Activated B cell treated with CpG ODN at 0.5 μM for 24 hours (primary cell): ENCODE results near the gene ZBTB25. TPM values are rescaled to one million over a fixed set of nuclear protein-coding genes. Genes with fewer than 3 reads are reported as not detected.

Source experiments
- ATAC-seq: fragments of 200-7000 bp; cut with Tn5 transposase; one replicate; pipeline ENCODE4 v1.10.0; 2021; ENCODE audit warnings: low read depth, mild to moderate bottlenecking, moderate library complexity
- CTCF ChIA-PET: fragments of 350-600 bp; sonication (Branson Sonifier 250); formaldehyde crosslinking; loops from one replicate; lab custom pipeline; 2021; ENCODE audit warnings: antibody characterized with exemption; lab: Charles Lee
- POLR2A ChIA-PET: fragments of 350-600 bp; sonication (Branson Sonifier 250); formaldehyde crosslinking; loops from one replicate; lab custom pipeline; 2021; ENCODE audit warnings: antibody characterized with exemption; lab: Charles Lee
- DNase-seq: peaks from one replicate; pipeline ENCODE4 v3.0.0; 2022
- H3K27ac Mint-ChIP-seq: one replicate; pipeline ENCODE4 v1.8.0; 2020; ENCODE audit warnings: mixed read lengths
- H3K27me3 Mint-ChIP-seq: one replicate; pipeline ENCODE4 v1.8.0; 2021; ENCODE audit warnings: mixed read lengths
- H3K36me3 Mint-ChIP-seq: one replicate; pipeline ENCODE4 v1.8.0; 2021; ENCODE audit warnings: low read depth, mixed read lengths
- H3K4me1 Mint-ChIP-seq: one replicate; pipeline ENCODE4 v1.8.0; 2021; ENCODE audit warnings: mixed read lengths
- H3K4me3 Mint-ChIP-seq: one replicate; pipeline ENCODE4 v1.8.0; 2020; ENCODE audit warnings: mild to moderate bottlenecking, mixed read lengths
- H3K9me3 Mint-ChIP-seq: one replicate; pipeline ENCODE4 v1.8.0; 2020; ENCODE audit warnings: mixed read lengths
- intact Hi-C: fragments of 100-400 bp; cut with micrococcal nuclease; formaldehyde crosslinking; loops from one replicate; pipeline ENCODE4 v1.15.1; 2024
- total RNA-seq: library from RNA; stranded (reverse); gene quantifications from 2 replicates; pipeline ENCODE4 v1.2.3, GENCODE V29; 2022
- TF ChIP-seq, protein P1 (sequence below): fragments of 200-600 bp; IDR thresholded peaks from one replicate; pipeline ENCODE4 v1.8.0; 2022; ENCODE audit warnings: antibody characterized with exemption, mild to moderate bottlenecking

ZBTB25 gene
- total RNA-seq, 1 donor from 2014 or later, result 29.1 TPM

DNA sequence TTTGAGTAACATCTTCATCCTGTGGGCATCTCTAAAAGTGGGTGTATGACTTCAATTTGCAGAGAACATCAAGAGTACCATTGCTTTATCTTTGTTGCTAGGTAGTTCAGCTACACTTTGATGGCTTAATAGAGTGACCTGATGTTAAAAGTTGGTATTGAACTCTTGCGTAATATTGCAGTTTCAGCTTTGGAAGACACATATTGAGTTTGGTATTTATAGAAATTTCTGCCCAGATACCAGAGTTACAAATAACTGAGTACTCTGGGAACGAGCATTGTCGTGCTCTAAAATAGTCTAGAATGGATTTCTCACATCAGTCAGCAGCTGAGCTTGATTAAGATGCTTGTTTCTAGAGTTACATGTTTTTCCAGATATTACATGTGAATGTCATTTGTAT lies 63.1 kb downstream of the ZBTB25 start:
- peaks cover 75% of the 10 kb centered on the region for H3K36me3 Mint-ChIP-seq
- no peak for DNase-seq
- TF ChIP-seq, protein P1, sequence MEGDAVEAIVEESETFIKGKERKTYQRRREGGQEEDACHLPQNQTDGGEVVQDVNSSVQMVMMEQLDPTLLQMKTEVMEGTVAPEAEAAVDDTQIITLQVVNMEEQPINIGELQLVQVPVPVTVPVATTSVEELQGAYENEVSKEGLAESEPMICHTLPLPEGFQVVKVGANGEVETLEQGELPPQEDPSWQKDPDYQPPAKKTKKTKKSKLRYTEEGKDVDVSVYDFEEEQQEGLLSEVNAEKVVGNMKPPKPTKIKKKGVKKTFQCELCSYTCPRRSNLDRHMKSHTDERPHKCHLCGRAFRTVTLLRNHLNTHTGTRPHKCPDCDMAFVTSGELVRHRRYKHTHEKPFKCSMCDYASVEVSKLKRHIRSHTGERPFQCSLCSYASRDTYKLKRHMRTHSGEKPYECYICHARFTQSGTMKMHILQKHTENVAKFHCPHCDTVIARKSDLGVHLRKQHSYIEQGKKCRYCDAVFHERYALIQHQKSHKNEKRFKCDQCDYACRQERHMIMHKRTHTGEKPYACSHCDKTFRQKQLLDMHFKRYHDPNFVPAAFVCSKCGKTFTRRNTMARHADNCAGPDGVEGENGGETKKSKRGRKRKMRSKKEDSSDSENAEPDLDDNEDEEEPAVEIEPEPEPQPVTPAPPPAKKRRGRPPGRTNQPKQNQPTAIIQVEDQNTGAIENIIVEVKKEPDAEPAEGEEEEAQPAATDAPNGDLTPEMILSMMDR, result no peak
- no peaks in the 10 kb centered on the region for H3K9me3 Mint-ChIP-seq
- no peak overlapping the region for H3K27ac Mint-ChIP-seq
- ChIA-PET CTCF (no interaction called here), POLR2A (interaction anchor here (0.7 kb wide), 1 partner anchor 98 kb away, joined by 4 read pairs; no protein-coding TSS in a partner anchor)
- no peak for ATAC-seq
- no peaks in the 10 kb centered on the region for H3K27me3 Mint-ChIP-seq
- peaks cover 23% of the 10 kb centered on the region for H3K4me1 Mint-ChIP-seq
- intact Hi-C loops, result no loop called here
- H3K4me3 Mint-ChIP-seq, result no peak overlapping the region

DNA sequence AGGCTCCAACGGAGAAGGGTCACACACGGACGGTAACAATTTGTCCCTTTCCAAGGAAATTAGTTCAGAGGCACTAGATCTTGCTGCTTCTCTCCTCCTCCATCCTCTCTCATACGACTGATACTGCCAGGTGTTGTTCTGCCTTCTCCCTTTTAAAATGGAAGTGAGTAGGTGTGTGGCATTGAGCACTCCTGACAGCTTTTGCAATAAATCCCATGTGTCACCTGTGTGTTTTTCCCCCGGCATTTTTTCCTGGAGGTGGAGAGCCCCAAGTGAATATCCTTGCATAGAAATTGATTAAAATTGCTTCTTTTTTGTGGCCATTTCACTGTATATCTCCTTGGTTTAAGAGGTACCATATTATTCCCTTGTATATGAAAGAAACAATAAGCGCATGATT lies 64.5 kb downstream of the ZBTB25 start:
- TF ChIP-seq, protein P1, result no peak
- peaks cover 76% of the 10 kb centered on the region for H3K36me3 Mint-ChIP-seq
- ChIA-PET CTCF (interaction anchor here (1.2 kb wide), 1 partner anchor 9 kb away, joined by 3 read pairs; no protein-coding TSS in a partner anchor), POLR2A (interaction anchor here (0.6 kb wide), 1 partner anchor 91 kb away, joined by 5 read pairs; no protein-coding TSS in a partner anchor)
- no peak for ATAC-seq
- no peak overlapping the region for H3K4me3 Mint-ChIP-seq
- intact Hi-C loops, result no loop called here
- peaks cover 9% of the 10 kb centered on the region for H3K4me1 Mint-ChIP-seq
- H3K27ac Mint-ChIP-seq, result no peak overlapping the region
- no peak for DNase-seq
- no peaks in the 10 kb centered on the region for H3K27me3 Mint-ChIP-seq
- H3K9me3 Mint-ChIP-seq, result no peaks in the 10 kb centered on the region

DNA sequence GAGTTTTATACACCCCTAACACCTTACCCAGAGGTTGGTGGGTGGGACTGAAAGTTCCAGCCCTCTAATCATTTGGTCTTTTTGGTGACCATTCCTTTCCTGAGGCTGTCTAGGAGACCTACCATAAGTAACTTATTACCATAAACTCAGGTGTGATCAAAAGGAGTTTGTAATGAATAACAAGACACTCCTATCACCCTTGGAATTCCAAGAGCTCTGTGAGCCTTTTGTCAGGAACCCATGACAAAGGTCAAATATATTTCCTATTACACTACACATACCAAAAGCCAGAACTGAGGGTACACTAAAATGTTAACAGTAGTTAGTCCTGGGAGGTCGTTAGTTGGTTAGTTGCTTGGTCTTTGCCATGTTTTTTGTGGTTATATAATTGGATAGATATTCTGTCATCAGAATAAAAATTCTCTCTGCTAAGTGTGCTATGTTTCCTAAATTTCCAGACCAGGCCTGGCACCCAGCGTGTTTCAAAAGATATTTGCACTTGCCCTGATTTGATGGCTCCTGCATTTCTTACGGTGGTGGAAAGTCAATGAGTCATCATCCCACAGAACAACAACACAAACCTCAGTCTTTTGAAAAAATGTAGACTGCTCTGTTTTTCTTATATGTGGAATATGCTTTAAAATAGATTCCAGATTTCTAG lies 65.3 kb downstream of the ZBTB25 start:
- TF ChIP-seq, protein P1, result no peak
- Mint-ChIP-seq H3K9me3 (no peaks in the 10 kb centered on the region), H3K27ac (no peak overlapping the region), H3K4me1 (peaks cover 2% of the 10 kb centered on the region), H3K4me3 (no peak overlapping the region), H3K27me3 (no peaks in the 10 kb centered on the region), H3K36me3 (peaks cover 74% of the 10 kb centered on the region)
- DNase-seq (no peak), ATAC-seq (no peak)
- ChIA-PET POLR2A (no interaction called here), CTCF (no interaction called here)
- intact Hi-C loops, result no loop called here

DNA sequence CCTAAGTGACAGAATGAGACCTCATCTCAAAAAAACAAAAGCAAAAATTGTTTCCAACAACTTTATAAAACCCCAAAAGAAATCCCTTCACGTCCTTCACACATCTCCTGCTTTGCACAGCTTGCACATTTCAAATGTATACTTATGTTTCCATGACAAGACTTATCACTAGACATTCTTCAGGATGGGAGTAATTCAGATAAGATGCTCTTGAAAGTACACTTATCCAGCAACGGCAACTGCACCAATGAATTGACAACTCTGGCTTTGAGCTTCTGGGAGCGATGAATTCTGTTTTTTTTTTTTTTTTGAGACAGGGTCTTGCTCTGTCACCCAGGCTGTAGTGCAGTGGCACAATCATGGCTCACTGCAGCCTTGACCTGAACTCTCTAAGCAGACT lies 69.1 kb downstream of the ZBTB25 start:
- CTCF ChIA-PET, result interaction anchor here (10.8 kb wide), 1 partner anchor 43 kb away, joined by 148 read pairs; no protein-coding TSS in a partner anchor
- intact Hi-C loops, result no loop called here
- H3K27me3 Mint-ChIP-seq, result no peaks in the 10 kb centered on the region
- H3K4me3 Mint-ChIP-seq, result no peak overlapping the region
- no peaks in the 10 kb centered on the region for H3K4me1 Mint-ChIP-seq
- DNase-seq (no peak), ATAC-seq (no peak)
- H3K9me3 Mint-ChIP-seq, result no peaks in the 10 kb centered on the region
- no peak overlapping the region for H3K27ac Mint-ChIP-seq
- peaks cover 78% of the 10 kb centered on the region for H3K36me3 Mint-ChIP-seq
- POLR2A ChIA-PET, result interaction anchor here (0.6 kb wide), 2 partner anchors 89 to 881 kb away, joined by 5 to 6 read pairs; no protein-coding TSS in a partner anchor
- TF ChIP-seq, protein P1, result no peak

DNA sequence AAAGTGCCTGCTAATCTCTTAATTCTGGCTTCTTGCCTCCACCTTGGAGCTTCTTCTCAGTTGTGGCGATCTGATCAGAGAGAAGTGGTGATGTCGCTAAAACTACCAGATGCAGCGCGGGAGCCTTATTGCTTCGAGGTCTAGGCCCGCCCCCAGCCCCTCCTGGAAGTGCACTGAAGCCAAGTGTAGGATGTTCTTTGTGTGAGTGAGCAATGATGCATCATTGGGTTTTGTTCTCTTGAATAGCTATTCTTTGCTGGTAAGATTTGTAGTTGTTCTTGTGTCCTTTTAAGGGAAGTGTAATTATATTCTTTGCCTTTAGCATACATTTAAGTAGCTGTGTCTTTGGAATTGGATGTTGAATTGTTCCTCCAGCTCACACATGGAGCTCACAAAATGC lies 79.7 kb downstream of the ZBTB25 start:
- DNase-seq (no peak), ATAC-seq (no peak)
- Mint-ChIP-seq H3K4me3 (no peak overlapping the region), H3K36me3 (peaks cover 83% of the 10 kb centered on the region), H3K27me3 (no peaks in the 10 kb centered on the region), H3K4me1 (no peaks in the 10 kb centered on the region), H3K27ac (no peak overlapping the region), H3K9me3 (no peaks in the 10 kb centered on the region)
- ChIA-PET CTCF (interaction anchor here (0.6 kb wide), 1 partner anchor 56 kb away, joined by 3 read pairs; no protein-coding TSS in a partner anchor), POLR2A (interaction anchor here (0.6 kb wide), 1 partner anchor 74 kb away, joined by 5 read pairs; no protein-coding TSS in a partner anchor)
- TF ChIP-seq, protein P1, result no peak
- intact Hi-C loops, result no loop called here
